WTC11 (cell line): ENCODE measurements around the gene ASB5.

ENCODE experiments used
- TF ChIP-seq, protein P1 (sequence below): fragments of 200-600 bp; IDR thresholded peaks from 2 replicates; pipeline ENCODE4 v1.8.0; 2022; ENCODE audit warnings: antibody characterized with exemption
- TF ChIP-seq, protein P2 (sequence below): sonication (generic); formaldehyde crosslinking; IDR thresholded peaks from 2 replicates; pipeline ENCODE4 v1.8.1; 2023; ENCODE audit warnings: mild to moderate bottlenecking, missing genetic modification reagents, moderate library complexity
- TF ChIP-seq, protein P3 (sequence below): sonication (generic); formaldehyde crosslinking; IDR thresholded peaks from 2 replicates; pipeline ENCODE4 v1.8.0; 2022; ENCODE audit warnings: missing genetic modification reagents

DNA sequence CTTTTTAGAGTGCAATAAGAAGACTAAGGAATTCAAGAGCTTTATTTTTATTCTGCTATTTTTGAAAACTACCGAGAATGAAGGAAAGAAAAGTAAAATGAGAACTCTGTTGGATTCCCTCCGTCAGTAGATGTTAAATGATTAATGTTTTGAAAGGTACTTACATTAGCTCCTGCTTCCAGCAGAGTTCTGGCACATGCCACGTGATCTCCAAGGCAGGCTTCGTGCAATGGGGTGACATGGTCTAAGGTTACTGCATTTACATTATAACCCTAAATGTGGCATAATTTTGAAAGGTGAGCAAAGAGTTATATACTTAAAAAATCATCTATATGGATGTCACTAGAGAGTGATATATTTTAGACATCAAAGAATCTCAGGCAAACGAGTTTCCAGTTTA is 46.9 kb downstream of the ASB5 start:
- TF ChIP-seq, protein P1, sequence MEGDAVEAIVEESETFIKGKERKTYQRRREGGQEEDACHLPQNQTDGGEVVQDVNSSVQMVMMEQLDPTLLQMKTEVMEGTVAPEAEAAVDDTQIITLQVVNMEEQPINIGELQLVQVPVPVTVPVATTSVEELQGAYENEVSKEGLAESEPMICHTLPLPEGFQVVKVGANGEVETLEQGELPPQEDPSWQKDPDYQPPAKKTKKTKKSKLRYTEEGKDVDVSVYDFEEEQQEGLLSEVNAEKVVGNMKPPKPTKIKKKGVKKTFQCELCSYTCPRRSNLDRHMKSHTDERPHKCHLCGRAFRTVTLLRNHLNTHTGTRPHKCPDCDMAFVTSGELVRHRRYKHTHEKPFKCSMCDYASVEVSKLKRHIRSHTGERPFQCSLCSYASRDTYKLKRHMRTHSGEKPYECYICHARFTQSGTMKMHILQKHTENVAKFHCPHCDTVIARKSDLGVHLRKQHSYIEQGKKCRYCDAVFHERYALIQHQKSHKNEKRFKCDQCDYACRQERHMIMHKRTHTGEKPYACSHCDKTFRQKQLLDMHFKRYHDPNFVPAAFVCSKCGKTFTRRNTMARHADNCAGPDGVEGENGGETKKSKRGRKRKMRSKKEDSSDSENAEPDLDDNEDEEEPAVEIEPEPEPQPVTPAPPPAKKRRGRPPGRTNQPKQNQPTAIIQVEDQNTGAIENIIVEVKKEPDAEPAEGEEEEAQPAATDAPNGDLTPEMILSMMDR: no peak
- TF ChIP-seq, protein P2, sequence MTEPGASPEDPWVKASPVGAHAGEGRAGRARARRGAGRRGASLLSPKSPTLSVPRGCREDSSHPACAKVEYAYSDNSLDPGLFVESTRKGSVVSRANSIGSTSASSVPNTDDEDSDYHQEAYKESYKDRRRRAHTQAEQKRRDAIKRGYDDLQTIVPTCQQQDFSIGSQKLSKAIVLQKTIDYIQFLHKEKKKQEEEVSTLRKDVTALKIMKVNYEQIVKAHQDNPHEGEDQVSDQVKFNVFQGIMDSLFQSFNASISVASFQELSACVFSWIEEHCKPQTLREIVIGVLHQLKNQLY (CRISPR knock-in tag): no peak
- TF ChIP-seq, protein P3, sequence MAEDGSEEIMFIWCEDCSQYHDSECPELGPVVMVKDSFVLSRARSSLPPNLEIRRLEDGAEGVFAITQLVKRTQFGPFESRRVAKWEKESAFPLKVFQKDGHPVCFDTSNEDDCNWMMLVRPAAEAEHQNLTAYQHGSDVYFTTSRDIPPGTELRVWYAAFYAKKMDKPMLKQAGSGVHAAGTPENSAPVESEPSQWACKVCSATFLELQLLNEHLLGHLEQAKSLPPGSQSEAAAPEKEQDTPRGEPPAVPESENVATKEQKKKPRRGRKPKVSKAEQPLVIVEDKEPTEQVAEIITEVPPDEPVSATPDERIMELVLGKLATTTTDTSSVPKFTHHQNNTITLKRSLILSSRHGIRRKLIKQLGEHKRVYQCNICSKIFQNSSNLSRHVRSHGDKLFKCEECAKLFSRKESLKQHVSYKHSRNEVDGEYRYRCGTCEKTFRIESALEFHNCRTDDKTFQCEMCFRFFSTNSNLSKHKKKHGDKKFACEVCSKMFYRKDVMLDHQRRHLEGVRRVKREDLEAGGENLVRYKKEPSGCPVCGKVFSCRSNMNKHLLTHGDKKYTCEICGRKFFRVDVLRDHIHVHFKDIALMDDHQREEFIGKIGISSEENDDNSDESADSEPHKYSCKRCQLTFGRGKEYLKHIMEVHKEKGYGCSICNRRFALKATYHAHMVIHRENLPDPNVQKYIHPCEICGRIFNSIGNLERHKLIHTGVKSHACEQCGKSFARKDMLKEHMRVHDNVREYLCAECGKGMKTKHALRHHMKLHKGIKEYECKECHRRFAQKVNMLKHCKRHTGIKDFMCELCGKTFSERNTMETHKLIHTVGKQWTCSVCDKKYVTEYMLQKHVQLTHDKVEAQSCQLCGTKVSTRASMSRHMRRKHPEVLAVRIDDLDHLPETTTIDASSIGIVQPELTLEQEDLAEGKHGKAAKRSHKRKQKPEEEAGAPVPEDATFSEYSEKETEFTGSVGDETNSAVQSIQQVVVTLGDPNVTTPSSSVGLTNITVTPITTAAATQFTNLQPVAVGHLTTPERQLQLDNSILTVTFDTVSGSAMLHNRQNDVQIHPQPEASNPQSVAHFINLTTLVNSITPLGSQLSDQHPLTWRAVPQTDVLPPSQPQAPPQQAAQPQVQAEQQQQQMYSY (CRISPR knock-in tag): no peak
